Kidney (tissue), 14 donors: ENCODE results near the gene IL25. TPM values are rescaled to one million over a fixed set of nuclear protein-coding genes. Genes with fewer than 3 reads are reported as not detected.

ENCODE experiments used
- DNase-seq, 5 donors: peaks; one replicate each; pipeline ENCODE4 v3.0.0-alpha.2; 2013 to 2020
- FAIRE-seq: peaks from 2 replicates; lab custom pipeline; 2012; peaks lifted over from hg19 to GRCh38; lab: Jason Lieb, UNC
- H3K27ac ChIP-seq, 2 donors: one replicate each; pipeline ENCODE4 v1.7.0; 2013; ENCODE audit warnings: low read depth in 2 of 2, low read length in 2 of 2, inconsistent platforms in 1 of 2
- H3K27me3 ChIP-seq: one replicate; pipeline ENCODE4 v1.7.1; 2013; ENCODE audit warnings: low read length, inconsistent platforms; ENCODE audit not compliant: control insufficient read depth, insufficient read depth
- H3K36me3 ChIP-seq, 3 donors: one replicate each; pipeline versions ENCODE4 v1.7.0 to v1.7.1; 2013; ENCODE audit warnings: low read length in 3 of 3, control low read depth in 1 of 3, inconsistent platforms in 1 of 3; ENCODE audit not compliant: insufficient read depth in 3 of 3, control insufficient read depth in 2 of 3
- H3K4me1 ChIP-seq, 3 donors: one replicate each; pipeline versions ENCODE4 v1.7.0 to v1.7.1; 2013; ENCODE audit warnings: low read length in 3 of 3, inconsistent platforms in 1 of 3, low read depth in 1 of 3; ENCODE audit not compliant: control insufficient read depth in 2 of 3, insufficient read depth in 2 of 3
- H3K4me3 ChIP-seq, 3 donors: one replicate each; pipeline versions ENCODE4 v1.7.0 to v1.8.1; 2013; ENCODE audit warnings: low read length in 3 of 3, control low read depth in 1 of 3, inconsistent platforms in 1 of 3
- H3K9ac ChIP-seq, 3 donors: one replicate each; pipeline versions ENCODE4 v1.7.0 to v1.7.1; 2013; ENCODE audit warnings: low read length in 3 of 3, control low read depth in 1 of 3, inconsistent platforms in 1 of 3
- H3K9me3 ChIP-seq, 3 donors: one replicate each; pipeline versions ENCODE4 v1.7.0 to v1.7.1; 2013; ENCODE audit warnings: low read length in 3 of 3, control low read depth in 1 of 3, inconsistent platforms in 1 of 3; ENCODE audit not compliant: control insufficient read depth in 2 of 3, insufficient read depth in 1 of 3
- intact Hi-C: fragments of 100-400 bp; cut with DNase I; formaldehyde crosslinking; loops from one replicate; pipeline ENCODE4 v1.11.1; 2022
- polyA plus RNA-seq: library from polyadenylated mRNA; stranded (reverse); fragments of 350-450 nt; fragmentation: Illumina TruSeq; extraction: RNeasy Lipid Tissue Mini Kit (QIAGEN cat#74804); gene quantifications from one replicate; pipeline ENCODE4 v1.2.3, GENCODE V29; 2014; ENCODE audit warnings: low read depth, low replicate concordance; ENCODE audit not compliant: insufficient read depth
- total RNA-seq: library from RNA; stranded (reverse); fragmentation: NEBNext Ultra II Directional; extraction: Animal tissue kit (Norgen Biotek cat#: 25700); gene quantifications from one replicate; pipeline ENCODE4 v1.2.1, GENCODE V29; 2021
- TF ChIP-seq, protein P1 (sequence below): IDR thresholded peaks from 3 replicates; pipeline ENCODE4 v1.5.1; 2012; ENCODE audit warnings: mild to moderate bottlenecking, moderate library complexity, borderline replicate concordance; ENCODE audit not compliant: insufficient read depth; ENCODE audit errors: extremely low read depth
- donor health status: control.
- donor health status: control.
- donor health status: control.
- donor health status: control.
- donor health status: control.
- donor health status: DM: yes; HTN: yes; CAD: no.
- donor health status: Normal renal cell carcinoma (clear cell type).

Gene IL25
- total and polyA plus RNA-seq, 2 donors from 2014 or later, result not detected

DNA sequence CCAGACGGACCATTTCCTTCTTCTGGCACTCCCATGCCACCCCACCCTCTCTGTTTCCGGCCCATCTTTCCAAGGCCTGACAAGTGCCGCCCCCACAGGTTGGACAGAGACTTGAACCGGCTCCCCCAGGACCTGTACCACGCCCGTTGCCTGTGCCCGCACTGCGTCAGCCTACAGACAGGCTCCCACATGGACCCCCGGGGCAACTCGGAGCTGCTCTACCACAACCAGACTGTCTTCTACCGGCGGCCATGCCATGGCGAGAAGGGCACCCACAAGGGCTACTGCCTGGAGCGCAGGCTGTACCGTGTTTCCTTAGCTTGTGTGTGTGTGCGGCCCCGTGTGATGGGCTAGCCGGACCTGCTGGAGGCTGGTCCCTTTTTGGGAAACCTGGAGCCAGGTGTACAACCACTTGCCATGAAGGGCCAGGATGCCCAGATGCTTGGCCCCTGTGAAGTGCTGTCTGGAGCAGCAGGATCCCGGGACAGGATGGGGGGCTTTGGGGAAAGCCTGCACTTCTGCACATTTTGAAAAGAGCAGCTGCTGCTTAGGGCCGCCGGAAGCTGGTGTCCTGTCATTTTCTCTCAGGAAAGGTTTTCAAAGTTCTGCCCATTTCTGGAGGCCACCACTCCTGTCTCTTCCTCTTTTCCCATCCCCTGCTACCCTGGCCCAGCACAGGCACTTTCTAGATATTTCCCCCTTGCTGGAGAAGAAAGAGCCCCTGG is 3.1 kb downstream of the IL25 start:
- TF ChIP-seq, protein P1, sequence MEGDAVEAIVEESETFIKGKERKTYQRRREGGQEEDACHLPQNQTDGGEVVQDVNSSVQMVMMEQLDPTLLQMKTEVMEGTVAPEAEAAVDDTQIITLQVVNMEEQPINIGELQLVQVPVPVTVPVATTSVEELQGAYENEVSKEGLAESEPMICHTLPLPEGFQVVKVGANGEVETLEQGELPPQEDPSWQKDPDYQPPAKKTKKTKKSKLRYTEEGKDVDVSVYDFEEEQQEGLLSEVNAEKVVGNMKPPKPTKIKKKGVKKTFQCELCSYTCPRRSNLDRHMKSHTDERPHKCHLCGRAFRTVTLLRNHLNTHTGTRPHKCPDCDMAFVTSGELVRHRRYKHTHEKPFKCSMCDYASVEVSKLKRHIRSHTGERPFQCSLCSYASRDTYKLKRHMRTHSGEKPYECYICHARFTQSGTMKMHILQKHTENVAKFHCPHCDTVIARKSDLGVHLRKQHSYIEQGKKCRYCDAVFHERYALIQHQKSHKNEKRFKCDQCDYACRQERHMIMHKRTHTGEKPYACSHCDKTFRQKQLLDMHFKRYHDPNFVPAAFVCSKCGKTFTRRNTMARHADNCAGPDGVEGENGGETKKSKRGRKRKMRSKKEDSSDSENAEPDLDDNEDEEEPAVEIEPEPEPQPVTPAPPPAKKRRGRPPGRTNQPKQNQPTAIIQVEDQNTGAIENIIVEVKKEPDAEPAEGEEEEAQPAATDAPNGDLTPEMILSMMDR, result no peak
- FAIRE-seq, result no peak
- Histone ChIP-seq H3K9me3 (no peaks in the 10 kb centered on the region), H3K27ac (no peak overlapping the region), H3K27me3 (no peaks in the 10 kb centered on the region), H3K4me1 (no peaks in the 10 kb centered on the region), H3K9ac (no peak overlapping the region), H3K36me3 (no peaks in the 10 kb centered on the region), H3K4me3 (no peak overlapping the region)
- intact Hi-C loops, result no loop called here
- no peak for DNase-seq

DNA sequence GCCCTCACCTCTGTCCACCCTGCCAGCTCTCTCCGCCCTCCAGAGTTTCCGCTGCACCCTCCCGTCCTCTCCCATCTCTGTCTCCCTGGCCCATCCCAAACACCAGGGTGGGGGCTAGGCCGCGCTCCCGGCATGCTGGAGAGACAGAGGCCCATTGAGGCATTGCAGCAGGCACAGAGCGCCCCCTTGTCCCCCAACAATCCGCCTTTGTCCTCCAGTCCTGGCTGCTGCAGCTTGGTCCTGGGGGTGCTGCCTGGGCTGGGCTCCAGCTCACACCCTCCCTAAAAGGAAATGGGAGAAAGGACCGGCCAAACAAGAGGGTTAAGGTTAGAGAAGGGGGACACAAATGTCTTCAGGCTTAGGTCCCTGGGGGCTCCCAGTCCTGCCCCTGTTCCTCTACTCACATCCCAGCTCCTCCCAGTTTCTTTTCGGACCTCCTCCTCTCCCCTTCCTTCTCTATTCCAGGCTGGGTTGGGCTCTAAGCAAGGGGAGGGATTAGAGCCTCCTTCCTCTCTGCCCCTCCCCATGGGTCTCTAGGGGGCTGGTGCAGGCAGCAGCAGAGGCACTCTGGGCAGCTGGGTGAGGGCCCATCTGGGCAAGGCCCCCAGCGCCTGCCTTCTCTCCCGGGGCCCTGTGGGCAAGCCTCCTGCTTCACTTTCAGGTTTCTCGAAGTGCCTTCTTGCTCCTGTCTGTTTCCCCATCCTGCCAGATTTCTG is 4.0 kb downstream of the IL25 start, which contains the start of gene CMTM5:
CMTM5 (plus strand) TSS at position 565 of the 716 bp plus-strand sequence. CDS start 206 bp downstream, outside the sequence.
- intact Hi-C loops, result no loop called here
- H3K9ac ChIP-seq, result no peak within 1 kb of the TSS
- no peaks in the 10 kb centered on the region for H3K36me3 ChIP-seq
- H3K4me3 ChIP-seq, result no peak within 1 kb of the TSS
- peak in 1 of 5 donors; percentile 72 for DNase-seq
- H3K9me3 ChIP-seq, result no peaks in the 10 kb centered on the region
- H3K27ac ChIP-seq, result no peak within 1 kb of the TSS
- TF ChIP-seq, protein P1, result no peak
- H3K4me1 ChIP-seq, result no peaks in the 10 kb centered on the region
- no peaks in the 10 kb centered on the region for H3K27me3 ChIP-seq
- no peak for FAIRE-seq

DNA sequence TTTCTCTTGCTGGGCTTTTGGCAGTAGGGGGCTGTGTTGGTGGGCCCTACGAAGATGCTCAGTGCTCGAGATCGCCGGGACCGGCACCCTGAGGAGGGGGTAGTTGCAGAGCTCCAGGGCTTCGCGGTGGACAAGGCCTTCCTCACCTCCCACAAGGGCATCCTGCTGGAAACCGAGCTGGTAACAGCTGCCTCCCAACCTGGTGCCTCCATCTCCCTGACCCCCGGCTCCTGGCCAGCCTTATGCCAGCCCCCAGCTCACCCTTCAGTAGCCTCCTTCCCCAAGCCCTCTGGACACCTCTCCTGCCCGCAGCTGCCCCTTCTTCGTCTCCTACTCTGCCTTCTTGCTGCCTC is 4.6 kb downstream of the IL25 start:
- Histone ChIP-seq H3K9ac (no peak overlapping the region), H3K27me3 (no peaks in the 10 kb centered on the region), H3K27ac (no peak overlapping the region), H3K9me3 (no peaks in the 10 kb centered on the region), H3K36me3 (no peaks in the 10 kb centered on the region), H3K4me1 (no peaks in the 10 kb centered on the region), H3K4me3 (no peak overlapping the region)
- intact Hi-C loops, result no loop called here
- DNase-seq (no peak), FAIRE-seq (no peak)
- TF ChIP-seq, protein P1, result no peak
